ENCODE data around the gene PKD1.

DNA sequence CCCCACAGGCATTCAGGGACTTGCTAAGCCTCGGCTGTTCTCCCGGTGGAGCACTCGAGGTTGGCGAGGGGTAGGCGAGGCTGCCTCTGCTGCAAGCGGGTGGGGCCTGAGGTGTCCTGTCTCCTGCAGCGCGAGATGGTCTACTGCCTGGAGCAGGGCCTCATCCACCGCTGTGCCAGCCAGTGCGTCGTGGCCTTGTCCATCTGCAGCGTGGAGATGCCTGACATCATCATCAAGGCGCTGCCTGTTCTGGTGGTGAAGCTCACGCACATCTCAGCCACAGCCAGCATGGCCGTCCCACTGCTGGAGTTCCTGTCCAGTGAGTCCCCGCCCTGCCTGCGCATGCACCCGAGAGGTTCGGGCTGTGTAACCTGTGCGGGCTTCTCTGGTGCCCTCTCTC, 61.6 kb downstream of the PKD1 start:
- TF ChIP-seq POLR2A (IDR thresholded peaks at IDR 0.05) = no peak
- TF ChIP-seq, protein P1, sequence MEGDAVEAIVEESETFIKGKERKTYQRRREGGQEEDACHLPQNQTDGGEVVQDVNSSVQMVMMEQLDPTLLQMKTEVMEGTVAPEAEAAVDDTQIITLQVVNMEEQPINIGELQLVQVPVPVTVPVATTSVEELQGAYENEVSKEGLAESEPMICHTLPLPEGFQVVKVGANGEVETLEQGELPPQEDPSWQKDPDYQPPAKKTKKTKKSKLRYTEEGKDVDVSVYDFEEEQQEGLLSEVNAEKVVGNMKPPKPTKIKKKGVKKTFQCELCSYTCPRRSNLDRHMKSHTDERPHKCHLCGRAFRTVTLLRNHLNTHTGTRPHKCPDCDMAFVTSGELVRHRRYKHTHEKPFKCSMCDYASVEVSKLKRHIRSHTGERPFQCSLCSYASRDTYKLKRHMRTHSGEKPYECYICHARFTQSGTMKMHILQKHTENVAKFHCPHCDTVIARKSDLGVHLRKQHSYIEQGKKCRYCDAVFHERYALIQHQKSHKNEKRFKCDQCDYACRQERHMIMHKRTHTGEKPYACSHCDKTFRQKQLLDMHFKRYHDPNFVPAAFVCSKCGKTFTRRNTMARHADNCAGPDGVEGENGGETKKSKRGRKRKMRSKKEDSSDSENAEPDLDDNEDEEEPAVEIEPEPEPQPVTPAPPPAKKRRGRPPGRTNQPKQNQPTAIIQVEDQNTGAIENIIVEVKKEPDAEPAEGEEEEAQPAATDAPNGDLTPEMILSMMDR (IDR thresholded peaks at IDR 0.05) = no peak
